DOHH2 (cell line): Measurements from ENCODE around the gene NUP93.

Source experiments
- H3F3A ChIP-seq: fragments of 200-600 bp; sonication (generic), shearing (Covaris generic); 2 replicates; pipeline ENCODE4 v1.6.0; 2016; ENCODE audit warnings: antibody characterized with exemption, mild to moderate bottlenecking; ENCODE audit not compliant: control insufficient read depth, insufficient read depth
- H3K27ac ChIP-seq: fragments of 200-600 bp; sonication (generic); 2 replicates; pipeline ENCODE4 v1.5.1; 2014; ENCODE audit warnings: low read depth, mild to moderate bottlenecking, low read length, moderate library complexity
- H3K27me3 ChIP-seq: fragments of 200-600 bp; sonication (generic); 2 replicates; pipeline ENCODE4 v1.6.1; 2014; ENCODE audit warnings: mild to moderate bottlenecking, low read length, mixed read lengths; ENCODE audit not compliant: control insufficient read depth
- H3K36me3 ChIP-seq: fragments of 200-600 bp; sonication (generic); 2 replicates; pipeline ENCODE4 v1.6.1; 2014; ENCODE audit warnings: mild to moderate bottlenecking, low read length, moderate library complexity, mixed read lengths; ENCODE audit not compliant: control insufficient read depth
- H3K4me1 ChIP-seq: fragments of 200-600 bp; sonication (generic); 2 replicates; pipeline ENCODE4 v1.6.1; 2014; ENCODE audit warnings: mild to moderate bottlenecking, low read length, mixed read lengths; ENCODE audit not compliant: control insufficient read depth
- H3K4me2 ChIP-seq: fragments of 200-600 bp; sonication (generic); 2 replicates; pipeline ENCODE4 v1.6.0; 2014; ENCODE audit warnings: mild to moderate bottlenecking, low read length, moderate library complexity
- H3K4me3 ChIP-seq: fragments of 200-600 bp; sonication (generic); 2 replicates; pipeline ENCODE4 v1.5.1; 2014; ENCODE audit warnings: mild to moderate bottlenecking, low read length, mixed read lengths
- H3K79me2 ChIP-seq: fragments of 200-600 bp; sonication (generic); 2 replicates; pipeline ENCODE4 v1.6.1; 2014; ENCODE audit warnings: mild to moderate bottlenecking, low read length, mixed read lengths; ENCODE audit not compliant: control insufficient read depth
- H3K9me2 ChIP-seq: fragments of 200-600 bp; sonication (generic); replicated peaks from 2 replicates; pipeline ENCODE4 v1.6.1; 2014; ENCODE audit warnings: mild to moderate bottlenecking, low read length, mixed read lengths; ENCODE audit not compliant: control insufficient read depth
- H3K9me3 ChIP-seq: fragments of 200-600 bp; sonication (generic); 2 replicates; pipeline ENCODE4 v1.6.1; 2014; ENCODE audit warnings: antibody characterized with exemption, low read length, mixed read lengths; ENCODE audit not compliant: control insufficient read depth, insufficient read depth
- H4K20me1 ChIP-seq: fragments of 200-600 bp; sonication (generic); 2 replicates; pipeline ENCODE4 v1.6.0; 2014; ENCODE audit warnings: low read depth, mild to moderate bottlenecking, antibody characterized with exemption, low read length, moderate library complexity; ENCODE audit not compliant: control insufficient read depth, insufficient read depth
- EZH2phosphoT487 ChIP-seq: fragments of 200-600 bp; sonication (generic); IDR thresholded peaks from 2 replicates; pipeline ENCODE4 v1.6.1; 2017; ENCODE audit warnings: borderline replicate concordance, mild to moderate bottlenecking, antibody characterized with exemption, low read length, moderate library complexity, mixed read lengths
- TF ChIP-seq, protein P1 (sequence below): fragments of 200-600 bp; sonication (generic); IDR thresholded peaks from one replicate; pipeline ENCODE4 v1.5.1; 2014; ENCODE audit warnings: antibody characterized with exemption, mild to moderate bottlenecking, low read depth, low read length; ENCODE audit not compliant: poor library complexity, severe bottlenecking

NUP93 gene

DNA sequence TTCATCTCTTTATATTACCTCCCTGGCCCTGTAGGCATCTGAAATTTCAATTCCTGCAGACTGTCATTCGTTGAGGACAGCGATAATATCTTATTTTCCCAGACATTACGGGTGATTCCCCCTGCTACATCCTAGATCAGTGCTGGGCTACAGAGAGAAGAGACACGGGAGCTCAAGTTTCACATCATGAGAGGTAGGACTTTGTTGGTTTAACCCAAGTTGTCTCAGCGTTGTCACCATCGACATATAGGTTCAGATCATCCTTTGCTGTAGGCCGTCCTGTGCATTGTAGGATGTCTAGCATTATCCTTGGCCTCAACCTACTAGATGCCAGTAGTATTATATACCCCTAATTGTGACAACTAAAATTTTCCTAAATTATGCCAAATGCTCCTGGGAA is 28.4 kb upstream of the NUP93 start:
- H3K27me3 ChIP-seq: no peaks in the 10 kb centered on the region
- no peak overlapping the region for H3K4me3 ChIP-seq
- no peak overlapping the region for H3K27ac ChIP-seq
- no peaks in the 10 kb centered on the region for H3K9me3 ChIP-seq
- H3K4me1 ChIP-seq: 0 out of 2 replicates have a peak, but pooled peaks cover 3% of the 10 kb centered on the region
- no peaks in the 10 kb centered on the region for H4K20me1 ChIP-seq
- TF ChIP-seq, protein P1, sequence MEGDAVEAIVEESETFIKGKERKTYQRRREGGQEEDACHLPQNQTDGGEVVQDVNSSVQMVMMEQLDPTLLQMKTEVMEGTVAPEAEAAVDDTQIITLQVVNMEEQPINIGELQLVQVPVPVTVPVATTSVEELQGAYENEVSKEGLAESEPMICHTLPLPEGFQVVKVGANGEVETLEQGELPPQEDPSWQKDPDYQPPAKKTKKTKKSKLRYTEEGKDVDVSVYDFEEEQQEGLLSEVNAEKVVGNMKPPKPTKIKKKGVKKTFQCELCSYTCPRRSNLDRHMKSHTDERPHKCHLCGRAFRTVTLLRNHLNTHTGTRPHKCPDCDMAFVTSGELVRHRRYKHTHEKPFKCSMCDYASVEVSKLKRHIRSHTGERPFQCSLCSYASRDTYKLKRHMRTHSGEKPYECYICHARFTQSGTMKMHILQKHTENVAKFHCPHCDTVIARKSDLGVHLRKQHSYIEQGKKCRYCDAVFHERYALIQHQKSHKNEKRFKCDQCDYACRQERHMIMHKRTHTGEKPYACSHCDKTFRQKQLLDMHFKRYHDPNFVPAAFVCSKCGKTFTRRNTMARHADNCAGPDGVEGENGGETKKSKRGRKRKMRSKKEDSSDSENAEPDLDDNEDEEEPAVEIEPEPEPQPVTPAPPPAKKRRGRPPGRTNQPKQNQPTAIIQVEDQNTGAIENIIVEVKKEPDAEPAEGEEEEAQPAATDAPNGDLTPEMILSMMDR: no peak
- no peak for TF ChIP-seq EZH2phosphoT487
- no peaks in the 10 kb centered on the region for H3K79me2 ChIP-seq
- no peak overlapping the region for H3K4me2 ChIP-seq
- H3K36me3 ChIP-seq: no peaks in the 10 kb centered on the region
- no peaks in the 10 kb centered on the region for H3F3A ChIP-seq
- no peaks in the 10 kb centered on the region for H3K9me2 ChIP-seq

DNA sequence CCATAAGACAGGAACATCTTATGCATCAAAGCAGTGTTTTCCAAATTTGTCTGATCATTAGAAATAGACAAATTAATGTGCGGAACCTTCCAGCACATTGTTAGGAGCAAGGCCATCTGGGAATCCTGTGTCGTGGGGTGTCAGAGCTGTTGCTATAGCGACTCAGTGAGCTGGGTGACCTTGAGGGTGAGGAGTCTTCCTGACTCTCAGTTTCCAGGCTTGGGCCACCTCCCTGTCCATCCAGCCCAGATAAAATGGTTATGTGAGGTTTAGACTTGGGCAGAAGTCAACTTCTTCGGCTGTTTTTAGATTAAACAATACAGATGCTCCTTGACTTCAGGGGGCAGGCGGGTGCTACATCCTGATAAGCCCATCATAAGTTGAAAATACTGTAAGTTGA is 27.1 kb upstream of the NUP93 start:
- Histone ChIP-seq H3K27me3 (no peaks in the 10 kb centered on the region), H3K27ac (no peak overlapping the region), H3K4me1 (0 out of 2 replicates have a peak, but pooled peaks cover 3% of the 10 kb centered on the region)

DNA sequence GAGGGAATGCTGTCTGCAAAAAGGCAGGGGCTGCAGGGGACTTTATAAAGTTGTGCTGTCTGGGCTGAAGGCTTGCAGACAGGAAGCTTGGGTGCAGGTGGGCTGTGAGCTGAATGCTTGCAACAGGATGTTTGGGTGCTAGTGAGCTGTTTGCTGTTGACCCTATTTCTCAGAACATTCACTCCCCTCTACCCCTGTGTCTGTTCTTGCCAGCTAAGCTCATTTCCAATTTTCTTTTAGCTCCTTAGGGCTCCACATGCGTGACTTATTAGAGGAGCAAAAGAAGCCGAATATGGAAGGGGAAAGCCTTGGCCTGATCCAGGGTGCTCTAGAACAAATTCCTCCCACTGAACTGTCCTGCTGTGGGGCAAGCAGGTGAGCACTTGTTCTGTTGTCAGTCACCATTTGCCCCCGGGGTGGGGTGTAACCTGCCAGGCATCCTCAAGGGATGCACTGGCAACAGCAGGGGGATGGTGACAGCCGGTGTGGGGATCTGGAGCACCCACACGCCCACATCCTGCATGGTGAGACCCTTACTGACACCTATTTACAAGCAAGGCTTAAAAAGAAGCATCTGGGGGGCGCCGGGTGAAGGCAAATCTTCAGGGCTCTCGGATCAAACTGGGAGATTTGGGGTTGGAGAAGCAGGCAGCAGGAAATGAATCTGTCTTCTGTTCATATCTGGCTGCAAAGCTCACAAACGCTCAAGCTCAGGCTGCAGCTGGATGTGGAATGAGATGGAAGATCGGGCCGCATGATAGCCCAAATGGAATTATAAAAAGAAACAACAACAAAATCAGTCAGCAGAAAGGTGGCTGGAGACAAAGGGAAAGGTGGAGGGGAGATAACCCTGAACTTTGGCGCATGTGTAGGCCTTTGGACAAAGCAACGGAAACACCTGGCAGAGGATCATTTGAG is 21.1 kb upstream of the NUP93 start:
- Histone ChIP-seq H3K9me2 (no peaks in the 10 kb centered on the region), H3K27ac (no peak overlapping the region), H3K9me3 (no peaks in the 10 kb centered on the region), H3K4me3 (no peak overlapping the region), H3F3A (no peaks in the 10 kb centered on the region), H3K4me1 (peaks cover 6% of the 10 kb centered on the region; the same call in 1 of the 2 replicates), H3K79me2 (no peaks in the 10 kb centered on the region), H3K36me3 (no peaks in the 10 kb centered on the region), H4K20me1 (no peaks in the 10 kb centered on the region), H3K27me3 (peaks cover 11% of the 10 kb centered on the region; the same call in 1 of the 2 replicates), H3K4me2 (no peak overlapping the region)
- no peak for TF ChIP-seq EZH2phosphoT487
- TF ChIP-seq, protein P1: no peak

More for the DNA sequence above, 27.1 kb upstream of the NUP93 start:
- Histone ChIP-seq H3K4me3 (no peak overlapping the region), H3K79me2 (no peaks in the 10 kb centered on the region), H3K9me2 (no peaks in the 10 kb centered on the region), H4K20me1 (no peaks in the 10 kb centered on the region), H3K4me2 (no peak overlapping the region), H3F3A (no peaks in the 10 kb centered on the region), H3K9me3 (no peaks in the 10 kb centered on the region), H3K36me3 (no peaks in the 10 kb centered on the region)
- TF ChIP-seq, protein P1: no peak
- TF ChIP-seq EZH2phosphoT487: no peak
